NT2/D1 (cell line): ENCODE measurements around the gene TARBP2.

ENCODE experiments used
- SUZ12 ChIP-seq: IDR thresholded peaks from 2 replicates; pipeline ENCODE4 v1.6.1; 2011; ENCODE audit not compliant: insufficient read length, insufficient read depth; ENCODE audit errors: extremely low read depth
- YY1 ChIP-seq: IDR thresholded peaks from 2 replicates; pipeline ENCODE4 v1.6.1; 2011; ENCODE audit not compliant: insufficient read length, insufficient read depth
- ZNF274 ChIP-seq: IDR thresholded peaks from 2 replicates; pipeline ENCODE4 v1.6.1; 2011; ENCODE audit warnings: mild to moderate bottlenecking, low read depth, low read length

DNA sequence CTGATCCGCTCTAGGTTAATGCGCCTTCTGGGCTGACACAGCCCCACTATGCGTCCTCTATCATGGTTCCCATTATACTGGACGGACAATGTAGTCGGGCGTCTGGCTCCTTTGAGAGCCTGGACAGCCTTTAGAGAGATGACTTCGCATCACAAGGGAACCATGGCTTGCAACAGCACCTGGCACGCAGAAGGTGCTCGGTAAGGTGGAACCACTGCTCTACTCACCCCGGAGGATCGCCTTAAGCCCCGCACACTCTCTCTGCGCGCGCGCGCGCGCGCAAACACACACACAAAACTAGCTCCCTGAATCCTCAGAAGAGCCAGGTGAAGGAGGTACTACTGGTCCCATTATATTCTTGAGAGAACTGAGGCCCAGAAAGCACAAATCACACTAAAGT is 8.9 kb upstream of the TARBP2 start:
- TF ChIP-seq SUZ12 (no peak), ZNF274 (no peak), YY1 (no peak)
